DMS79 (cell line): Measurements from ENCODE around the gene SGCD.

Experiments
- DNase-seq: peaks from one replicate; lab custom pipeline; 2025; lab: John Stamatoyannopoulos, UW

The SGCD gene

GRCh38 chr5:156361436-156362109 is 34.6 kb downstream of the SGCD start:
- no peak for DNase-seq

- DNase-seq, result no peak
Observed at GRCh38 chr5:156363861-156364260, 36.9 kb downstream of the SGCD start.

GRCh38 chr5:156366521-156366920 is 39.6 kb downstream of the SGCD start:
- DNase-seq, result no peak

DNA sequence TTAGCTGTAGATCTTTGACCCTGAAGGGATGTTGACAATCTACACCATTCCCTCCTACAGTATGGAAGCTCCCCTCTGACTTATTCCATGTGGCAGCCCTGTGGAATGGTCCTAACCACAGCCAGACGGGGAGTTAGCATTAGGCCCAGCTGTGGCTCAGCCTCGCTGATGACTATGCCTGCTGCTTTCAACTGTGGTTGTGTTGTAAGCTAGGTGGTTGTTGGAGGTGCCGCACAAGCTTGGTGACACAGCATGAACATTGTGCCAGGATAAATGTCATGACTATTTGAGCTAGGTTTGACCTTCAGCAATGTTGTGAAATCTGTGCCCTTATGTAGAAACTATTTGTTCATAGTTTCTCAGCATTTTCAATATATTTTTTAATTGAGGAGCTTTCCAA is 40.6 kb downstream of the SGCD start:
- no peak for DNase-seq

DNA sequence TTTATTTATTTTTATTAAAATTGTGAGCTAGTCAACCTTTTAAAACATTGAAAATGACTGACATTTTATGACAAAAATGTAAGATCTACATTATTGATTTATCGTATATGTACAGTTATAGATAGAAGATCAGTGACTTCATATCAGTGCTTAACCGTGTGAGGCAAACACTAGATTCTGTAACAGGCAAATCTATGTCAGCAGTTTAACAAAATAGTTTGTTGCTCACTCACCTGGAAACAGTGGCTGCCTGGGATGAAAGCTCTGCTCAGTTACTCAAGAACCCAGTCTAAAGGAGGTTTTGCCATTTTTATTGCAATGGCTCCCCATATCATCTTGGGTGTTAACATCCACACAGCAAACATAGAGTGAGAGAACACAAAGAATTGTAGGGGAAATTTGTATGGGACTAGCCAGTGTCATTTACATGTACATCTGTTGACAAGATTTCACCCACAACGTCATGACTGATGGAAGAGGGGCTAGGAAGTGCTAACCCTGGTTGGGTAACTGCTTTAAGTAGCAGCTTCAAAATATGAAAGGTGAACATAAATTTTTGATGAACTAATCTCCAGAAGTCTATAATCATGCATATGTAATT is 49.0 kb downstream of the SGCD start:
- no peak for DNase-seq

DNA sequence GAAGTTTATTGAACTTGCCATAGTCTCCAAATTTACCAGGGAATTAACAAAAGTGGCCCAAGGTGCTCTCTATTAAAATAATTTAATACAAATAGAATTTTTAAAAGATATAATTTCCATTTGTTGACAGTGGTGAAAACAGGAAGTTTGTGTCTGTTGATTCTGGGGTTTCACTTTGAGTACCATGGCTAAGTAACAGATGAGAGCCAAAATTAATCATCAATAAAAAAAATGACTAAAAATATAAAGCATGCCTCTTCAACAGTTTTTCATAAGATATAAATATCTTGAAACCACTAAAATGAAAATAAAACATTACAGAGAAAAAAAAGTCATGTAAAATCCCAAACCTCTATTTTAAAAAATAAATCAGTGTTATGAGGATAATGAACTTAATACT is 49.8 kb downstream of the SGCD start:
- DNase-seq, result no peak

GRCh38 chr5:156378159-156378558 is 51.2 kb downstream of the SGCD start:
- no peak for DNase-seq

DNA sequence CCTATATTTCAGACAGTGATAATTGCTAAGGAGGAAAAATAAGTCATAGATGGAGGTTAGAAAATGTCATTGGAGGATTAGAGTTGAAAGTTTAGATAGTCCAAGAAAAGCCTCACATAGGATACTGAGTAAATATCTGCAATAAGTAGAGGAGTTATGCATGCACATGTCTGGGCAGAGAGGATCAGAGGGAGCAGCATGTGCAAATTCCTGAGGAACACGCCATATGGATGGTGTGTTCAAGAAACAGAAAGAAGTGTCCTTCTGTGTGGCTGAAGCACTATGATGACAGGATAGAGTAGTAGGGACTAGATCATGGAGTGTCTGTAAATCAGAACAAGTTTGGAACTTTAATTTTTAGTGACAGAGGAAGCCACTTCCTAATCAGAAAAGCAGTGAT is 52.2 kb downstream of the SGCD start:
- DNase-seq, result no peak

DNA sequence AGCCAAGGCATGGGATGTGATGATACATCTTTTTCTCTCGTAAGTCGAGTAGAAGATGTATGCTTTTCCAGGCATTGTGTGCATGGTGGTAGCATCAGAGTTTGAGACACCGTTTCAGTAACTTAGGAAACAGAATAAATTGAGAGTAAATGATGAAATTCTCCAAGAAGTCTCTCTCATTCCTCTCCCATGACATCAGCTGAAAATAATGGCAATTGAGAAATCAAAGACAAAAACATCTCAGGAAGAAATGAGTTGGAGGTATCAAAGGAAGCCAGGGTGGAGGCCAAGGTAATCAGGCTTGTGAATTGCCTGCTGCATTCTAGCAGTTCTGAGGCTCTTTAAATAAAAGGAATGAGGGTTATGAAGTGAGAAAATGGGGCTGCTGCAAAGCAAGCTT is 53.9 kb downstream of the SGCD start:
- DNase-seq, result no peak

DNA sequence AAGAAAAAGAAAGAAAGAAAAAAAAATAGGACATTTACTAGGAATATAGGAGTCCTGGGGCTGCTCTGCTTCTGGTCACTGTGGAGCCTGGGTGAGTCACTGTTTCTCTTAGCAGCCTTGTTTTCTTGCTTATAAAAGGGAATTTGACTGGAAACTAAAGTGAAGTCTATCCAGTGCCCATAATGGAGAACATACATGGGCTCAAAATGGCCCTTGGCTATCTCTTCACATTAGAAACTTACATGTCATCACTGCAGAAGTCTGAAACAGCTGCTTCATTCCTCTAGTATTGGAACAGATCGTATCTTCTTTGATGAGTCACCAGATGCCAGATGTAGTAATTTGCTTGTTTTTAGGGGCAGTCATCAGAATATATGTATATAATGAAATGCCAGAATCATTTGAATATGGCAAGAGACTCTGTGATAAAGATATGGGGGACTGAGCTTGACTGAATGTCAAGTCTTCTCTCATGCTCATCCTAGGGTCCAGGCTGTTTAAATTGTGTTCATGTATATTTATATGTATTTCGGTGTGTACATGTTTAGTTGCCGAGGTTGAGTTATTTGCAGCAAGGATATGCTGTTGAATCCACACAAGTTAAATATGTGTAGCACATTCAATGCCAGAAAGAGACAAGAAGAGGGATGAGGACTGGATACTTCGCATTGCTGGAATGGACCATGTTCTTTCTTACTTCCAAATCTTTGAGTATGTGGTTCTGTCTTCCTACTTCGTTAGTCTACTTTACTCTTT is 56.7 kb downstream of the SGCD start:
- DNase-seq, result no peak

GRCh38 chr5:156385416-156385815 is 58.5 kb downstream of the SGCD start:
- DNase-seq, result no peak

- DNase-seq, result no peak
Observed at GRCh38 chr5:156386976-156387375, 60.0 kb downstream of the SGCD start.

- no peak for DNase-seq
Observed at GRCh38 chr5:156387391-156387790, 60.4 kb downstream of the SGCD start.

DNA sequence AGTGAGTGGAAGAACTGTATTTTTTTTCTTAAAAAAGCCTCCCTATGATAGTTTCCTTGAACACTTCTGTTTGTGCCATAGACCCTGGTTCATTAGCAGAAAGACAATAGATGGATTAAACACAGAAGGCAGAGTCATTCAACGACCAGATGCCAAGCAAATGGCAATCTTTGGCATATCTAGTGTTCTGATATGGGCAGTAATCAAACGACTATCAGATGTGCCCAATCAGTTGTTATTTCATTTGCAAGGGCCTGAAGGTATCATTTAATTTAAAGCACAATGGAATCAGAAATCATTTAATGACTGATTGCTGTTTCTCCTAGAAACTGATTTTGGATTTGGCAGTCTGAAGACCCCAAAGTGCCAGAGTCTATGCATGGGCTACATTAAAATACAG is 61.3 kb downstream of the SGCD start:
- no peak for DNase-seq

DNA sequence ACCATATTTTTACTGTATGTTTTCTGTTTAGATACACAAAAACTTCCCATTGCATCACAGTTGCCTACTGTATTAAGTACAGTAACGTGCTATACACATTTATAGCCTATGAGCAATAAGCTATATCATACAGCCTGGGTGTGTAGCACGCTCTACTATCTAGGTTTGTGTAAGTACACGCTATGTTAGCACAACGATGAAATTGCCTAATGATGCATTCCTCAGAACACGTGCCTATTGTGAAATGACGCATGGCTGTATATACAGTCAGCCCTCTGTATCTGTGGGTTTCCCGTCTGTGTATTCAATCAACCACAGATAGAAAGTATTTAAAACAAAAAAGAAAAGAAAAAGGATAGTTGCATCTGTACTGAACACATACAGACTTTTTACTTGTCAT is 64.2 kb downstream of the SGCD start:
- no peak for DNase-seq

DNA sequence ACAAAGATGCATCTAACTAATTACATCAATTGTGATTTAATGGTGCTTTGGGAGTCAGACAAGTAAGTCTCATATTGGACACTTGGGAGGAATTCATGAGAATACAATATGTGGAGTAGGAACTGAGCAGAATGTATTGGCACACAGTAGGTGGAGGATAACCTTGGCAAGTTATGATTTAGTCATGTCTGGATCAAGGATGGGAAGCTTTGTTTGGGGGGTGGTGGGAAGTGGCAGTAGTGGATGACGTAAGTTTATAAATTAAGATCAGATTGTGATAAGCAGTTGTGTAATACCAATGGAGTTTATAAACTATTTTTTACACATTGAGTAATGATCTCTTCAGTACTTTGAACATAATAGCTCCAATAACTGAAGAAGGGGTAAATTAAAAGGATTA is 67.0 kb downstream of the SGCD start:
- no peak for DNase-seq

GRCh38 chr5:156394642-156395305 is 67.8 kb downstream of the SGCD start:
- DNase-seq, result no peak

DNA sequence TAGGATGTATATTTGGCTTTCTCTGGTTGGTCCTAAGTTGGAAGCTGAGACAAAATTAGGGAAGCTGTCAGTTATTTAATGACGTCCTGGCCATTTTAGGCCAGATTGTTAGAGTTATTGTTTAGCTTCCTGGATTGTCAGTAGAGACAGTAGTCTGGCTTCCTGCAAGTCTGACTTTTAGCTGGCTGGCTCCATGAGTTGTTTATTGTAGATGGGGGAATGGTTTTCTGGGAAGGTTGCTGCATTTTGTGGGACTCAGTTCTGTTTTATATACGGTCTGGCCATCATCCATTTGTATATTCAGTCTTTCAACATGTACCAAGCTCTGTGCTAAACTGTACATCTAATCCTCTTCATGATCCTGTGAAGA is 68.3 kb downstream of the SGCD start:
- no peak for DNase-seq

- no peak for DNase-seq
Observed at GRCh38 chr5:156396063-156396829, 69.3 kb downstream of the SGCD start.

GRCh38 chr5:156396830-156397081 is 69.8 kb downstream of the SGCD start:
- DNase-seq, result no peak

- DNase-seq, result no peak
Observed at GRCh38 chr5:156399323-156399722, 72.4 kb downstream of the SGCD start.

DNA sequence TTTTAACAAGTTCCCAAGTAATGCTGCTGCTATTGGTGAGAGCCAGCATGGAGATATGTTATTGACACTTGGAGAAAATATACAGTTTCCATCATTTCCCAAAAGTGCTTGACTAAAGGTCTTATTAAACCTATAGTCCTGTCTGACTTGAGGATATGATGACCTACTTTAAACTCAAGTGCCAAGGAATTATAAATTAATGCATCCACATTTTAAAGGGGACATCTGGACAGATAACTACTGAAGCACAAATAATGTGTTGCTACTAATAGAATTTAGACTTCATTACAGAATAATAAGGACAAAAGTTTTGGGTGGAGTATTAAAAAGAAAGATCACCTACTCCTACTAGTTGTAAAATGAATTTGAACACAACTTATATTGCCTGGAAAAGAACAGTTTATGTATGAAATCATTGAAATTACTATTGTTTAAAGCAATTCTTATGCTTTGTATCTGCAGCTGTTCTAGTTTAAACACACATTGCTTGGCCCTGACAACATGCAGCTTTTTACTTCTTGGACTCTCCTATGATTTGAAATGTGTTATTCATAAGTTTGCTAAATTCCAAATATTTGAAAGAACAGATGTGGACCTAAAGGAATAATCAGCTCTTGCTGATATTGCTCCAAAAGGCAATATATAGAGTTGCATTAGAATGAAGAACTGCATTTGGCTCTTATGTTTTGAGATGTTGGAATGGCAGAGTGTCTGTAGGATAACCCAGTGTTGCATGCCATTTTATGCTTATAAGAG is 73.4 kb downstream of the SGCD start:
- DNase-seq, result no peak
